ENCODE results near the gene NLGN2.

NLGN2 gene

GRCh38 chr17:7380855-7381683, 26.6 kb upstream of the NLGN2 start, which contains the start of gene TNK1:
TNK1 (plus strand) TSS chr17:7381089; CDS start chr17:7382927, 1,838 bp downstream.
- 7% methylated on average over 46 of the region's 52 CpGs for WGBS
- H3K9ac ChIP-seq (ENCODE audit: low read length) = peak within 1 kb of the TSS; percentile 20
- H2BK12ac ChIP-seq (ENCODE audit: low read length in 2 of 2) = no peak within 1 kb of the TSS
- H2AK5ac ChIP-seq (ENCODE audit: low read length, severe bottlenecking) = no peak within 1 kb of the TSS
- DNase-seq = no peak
- H3K4ac ChIP-seq (ENCODE audit: low read depth in 1 of 2, low read length in 2 of 2) = no peak within 1 kb of the TSS
- H2BK5ac ChIP-seq (ENCODE audit: low read depth, low read length, poor library complexity, severe bottlenecking) = no peak within 1 kb of the TSS
- H3K4me2 ChIP-seq (ENCODE audit: low read length, poor library complexity, severe bottlenecking) = peak within 1 kb of the TSS; percentile 30
- H3K27ac ChIP-seq (ENCODE audit: low read length, poor library complexity, severe bottlenecking) = no peak within 1 kb of the TSS
- no peak within 1 kb of the TSS for H3K14ac ChIP-seq (ENCODE audit: low read length in 2 of 2)
- H3K18ac ChIP-seq (ENCODE audit: low read depth in 1 of 2, low read length in 2 of 2) = no peak within 1 kb of the TSS
- no peaks in the 10 kb centered on the region for H3K79me1 ChIP-seq (replicated peaks; ENCODE audit: low read length, poor library complexity, severe bottlenecking)
- no peak within 1 kb of the TSS for H2AFZ ChIP-seq (ENCODE audit: low read depth, low read length)
- H2BK120ac ChIP-seq (ENCODE audit: low read depth, low read length) = no peak within 1 kb of the TSS
- H3K27me3 ChIP-seq (ENCODE audit: control insufficient read depth in 1 of 2, insufficient read depth in 1 of 2, low read length in 2 of 2) = peaks cover 42 to 52% of the 10 kb centered on the region in 2 experiments
- peak within 1 kb of the TSS in 1 of 2 experiments; percentile 34 for H3K23ac ChIP-seq (ENCODE audit: low read length in 2 of 2)
- no peak within 1 kb of the TSS for H4K8ac ChIP-seq (ENCODE audit: low read length)
- no peak within 1 kb of the TSS for H4K91ac ChIP-seq (ENCODE audit: low read length)
- peaks cover 0 to 2% of the 10 kb centered on the region in 2 experiments for H3K36me3 ChIP-seq (ENCODE audit: control insufficient read depth in 1 of 2, insufficient read depth in 2 of 2, low read depth in 1 of 2, low read length in 2 of 2)
- no peak within 1 kb of the TSS for H2BK15ac ChIP-seq (ENCODE audit: low read depth, poor library complexity, severe bottlenecking)
- H3K9me3 ChIP-seq (ENCODE audit: control insufficient read depth, low read length) = peaks cover 12% of the 10 kb centered on the region
- H3K4me3 ChIP-seq (ENCODE audit: insufficient read depth in 1 of 2, low read depth in 1 of 2, low read length in 2 of 2) = peak within 1 kb of the TSS in 1 of 2 experiments; percentile 59
- peaks cover 19% of the 10 kb centered on the region for H3K4me1 ChIP-seq (ENCODE audit: control insufficient read depth, insufficient read depth, low read depth, low read length)

GRCh38 chr17:7382901-7383300, 24.7 kb upstream of the NLGN2 start:
- Histone ChIP-seq H2AFZ (ENCODE audit: low read depth, low read length) (no peak overlapping the region), H3K4ac (ENCODE audit: low read depth in 1 of 2, low read length in 2 of 2) (no peak overlapping the region), H3K9me3 (ENCODE audit: control insufficient read depth, low read length) (peaks cover 12% of the 10 kb centered on the region), H3K4me2 (ENCODE audit: low read length, poor library complexity, severe bottlenecking) (no peak overlapping the region), H3K4me1 (ENCODE audit: control insufficient read depth, insufficient read depth, low read depth, low read length) (peaks cover 19% of the 10 kb centered on the region), H3K9ac (ENCODE audit: low read length) (no peak overlapping the region), H3K23ac (ENCODE audit: low read length in 2 of 2) (no peak overlapping the region), H3K4me3 (ENCODE audit: insufficient read depth in 1 of 2, low read depth in 1 of 2, low read length in 2 of 2) (no peak overlapping the region), H3K27me3 (ENCODE audit: control insufficient read depth in 1 of 2, insufficient read depth in 1 of 2, low read length in 2 of 2) (peaks cover 42 to 46% of the 10 kb centered on the region in 2 experiments), H3K18ac (ENCODE audit: low read depth in 1 of 2, low read length in 2 of 2) (no peak overlapping the region), H2BK5ac (ENCODE audit: low read depth, low read length, poor library complexity, severe bottlenecking) (no peak overlapping the region), H2BK15ac (ENCODE audit: low read depth, poor library complexity, severe bottlenecking) (no peak overlapping the region), H3K27ac (ENCODE audit: low read length, poor library complexity, severe bottlenecking) (no peak overlapping the region), H4K8ac (ENCODE audit: low read length) (no peak overlapping the region), H3K36me3 (ENCODE audit: control insufficient read depth in 1 of 2, insufficient read depth in 2 of 2, low read depth in 1 of 2, low read length in 2 of 2) (peaks cover 0 to 17% of the 10 kb centered on the region in 2 experiments), H4K91ac (ENCODE audit: low read length) (no peak overlapping the region), H3K79me1 (replicated peaks; ENCODE audit: low read length, poor library complexity, severe bottlenecking) (no peaks in the 10 kb centered on the region), H3K14ac (ENCODE audit: low read length in 2 of 2) (no peak overlapping the region), H2AK5ac (ENCODE audit: low read length, severe bottlenecking) (no peak overlapping the region), H2BK12ac (ENCODE audit: low read length in 2 of 2) (no peak overlapping the region), H2BK120ac (ENCODE audit: low read depth, low read length) (no peak overlapping the region)
- WGBS = 88% methylated on average over 10 of the region's 10 CpGs
- no peak for DNase-seq

GRCh38 chr17:7383371-7383741, 24.3 kb upstream of the NLGN2 start:
- DNase-seq = no peak
- 89% methylated on average over 11 of the region's 11 CpGs for WGBS
- Histone ChIP-seq H3K79me1 (replicated peaks; ENCODE audit: low read length, poor library complexity, severe bottlenecking) (peaks cover under 1% of the 10 kb centered on the region), H2BK15ac (ENCODE audit: low read depth, poor library complexity, severe bottlenecking) (no peak overlapping the region), H3K4me3 (ENCODE audit: insufficient read depth in 1 of 2, low read depth in 1 of 2, low read length in 2 of 2) (peak overlapping the region in 1 of 2 experiments; percentile 65), H4K8ac (ENCODE audit: low read length) (no peak overlapping the region), H4K91ac (ENCODE audit: low read length) (no peak overlapping the region), H2AFZ (ENCODE audit: low read depth, low read length) (no peak overlapping the region), H3K14ac (ENCODE audit: low read length in 2 of 2) (peak overlapping the region in 1 of 2 experiments; percentile 79), H3K23ac (ENCODE audit: low read length in 2 of 2) (no peak overlapping the region), H3K27ac (ENCODE audit: low read length, poor library complexity, severe bottlenecking) (no peak overlapping the region), H3K4ac (ENCODE audit: low read depth in 1 of 2, low read length in 2 of 2) (no peak overlapping the region), H2BK5ac (ENCODE audit: low read depth, low read length, poor library complexity, severe bottlenecking) (no peak overlapping the region), H3K9ac (ENCODE audit: low read length) (peak overlapping the region; percentile 2), H3K9me3 (ENCODE audit: control insufficient read depth, low read length) (peaks cover 12% of the 10 kb centered on the region), H3K36me3 (ENCODE audit: control insufficient read depth in 1 of 2, insufficient read depth in 2 of 2, low read depth in 1 of 2, low read length in 2 of 2) (peaks cover 2 to 22% of the 10 kb centered on the region in 2 experiments), H3K27me3 (ENCODE audit: control insufficient read depth in 1 of 2, insufficient read depth in 1 of 2, low read length in 2 of 2) (peaks cover 42 to 46% of the 10 kb centered on the region in 2 experiments), H3K18ac (ENCODE audit: low read depth in 1 of 2, low read length in 2 of 2) (no peak overlapping the region), H2BK12ac (ENCODE audit: low read length in 2 of 2) (no peak overlapping the region), H3K4me1 (ENCODE audit: control insufficient read depth, insufficient read depth, low read depth, low read length) (peaks cover 19% of the 10 kb centered on the region), H3K4me2 (ENCODE audit: low read length, poor library complexity, severe bottlenecking) (no peak overlapping the region), H2AK5ac (ENCODE audit: low read length, severe bottlenecking) (no peak overlapping the region), H2BK120ac (ENCODE audit: low read depth, low read length) (no peak overlapping the region)

GRCh38 chr17:7383742-7384488, 23.7 kb upstream of the NLGN2 start:
- H3K9ac ChIP-seq (ENCODE audit: low read length) = peak overlapping the region; percentile 41

More at GRCh38 chr17:7383742-7384488, 23.7 kb upstream of the NLGN2 start:
- Histone ChIP-seq H3K4me3 (ENCODE audit: insufficient read depth in 1 of 2, low read depth in 1 of 2, low read length in 2 of 2) (peak overlapping the region; percentile 23 to 65), H3K36me3 (ENCODE audit: control insufficient read depth in 1 of 2, insufficient read depth in 2 of 2, low read depth in 1 of 2, low read length in 2 of 2) (peaks cover 7 to 27% of the 10 kb centered on the region in 2 experiments), H3K4me1 (ENCODE audit: control insufficient read depth, insufficient read depth, low read depth, low read length) (peaks cover 19% of the 10 kb centered on the region), H3K18ac (ENCODE audit: low read depth in 1 of 2, low read length in 2 of 2) (no peak overlapping the region), H3K14ac (ENCODE audit: low read length in 2 of 2) (peak overlapping the region in 1 of 2 experiments; percentile 79), H2BK120ac (ENCODE audit: low read depth, low read length) (no peak overlapping the region), H3K9me3 (ENCODE audit: control insufficient read depth, low read length) (peaks cover 12% of the 10 kb centered on the region), H3K23ac (ENCODE audit: low read length in 2 of 2) (peak overlapping the region; percentile 72 to 73), H3K27me3 (ENCODE audit: control insufficient read depth in 1 of 2, insufficient read depth in 1 of 2, low read length in 2 of 2) (peaks cover 42 to 46% of the 10 kb centered on the region in 2 experiments), H2AK5ac (ENCODE audit: low read length, severe bottlenecking) (no peak overlapping the region), H4K8ac (ENCODE audit: low read length) (no peak overlapping the region), H3K4me2 (ENCODE audit: low read length, poor library complexity, severe bottlenecking) (peak overlapping the region; percentile 73), H2BK12ac (ENCODE audit: low read length in 2 of 2) (no peak overlapping the region), H2AFZ (ENCODE audit: low read depth, low read length) (peak overlapping the region; percentile 64), H3K4ac (ENCODE audit: low read depth in 1 of 2, low read length in 2 of 2) (no peak overlapping the region), H2BK15ac (ENCODE audit: low read depth, poor library complexity, severe bottlenecking) (no peak overlapping the region), H2BK5ac (ENCODE audit: low read depth, low read length, poor library complexity, severe bottlenecking) (no peak overlapping the region), H3K27ac (ENCODE audit: low read length, poor library complexity, severe bottlenecking) (no peak overlapping the region), H3K79me1 (replicated peaks; ENCODE audit: low read length, poor library complexity, severe bottlenecking) (peaks cover 1% of the 10 kb centered on the region), H4K91ac (ENCODE audit: low read length) (no peak overlapping the region)
- DNase-seq = peak; percentile 32
- 12% methylated on average over 65 of the region's 65 CpGs for WGBS
